Measurements from ENCODE around the gene TRIL.

- TF ChIP-seq POLR2A (IDR thresholded peaks at IDR 0.05), result no peak
- no peak for TF ChIP-seq CTCF (IDR thresholded peaks at IDR 0.05)
Measured at GRCh38 chr7:28981161-28981465, 23.0 kb upstream of the TRIL start.

Data from esophagus squamous epithelium (tissue), 4 donors.